HUDEP-2 (cell line): ENCODE measurements around the gene BCAM.
"Not testable (repeated sequence)": the region's sequence is repeated elsewhere in the genome, so short reads cannot be mapped to it uniquely, and the experiment has no call there.

Source experiments
- DNase-seq, 76 experiments: peaks; one replicate each; lab custom pipeline; 2025; ENCODE audit not compliant: unreplicated experiment in 76 of 76; lab: John Stamatoyannopoulos, UW

BCAM gene, protein sequence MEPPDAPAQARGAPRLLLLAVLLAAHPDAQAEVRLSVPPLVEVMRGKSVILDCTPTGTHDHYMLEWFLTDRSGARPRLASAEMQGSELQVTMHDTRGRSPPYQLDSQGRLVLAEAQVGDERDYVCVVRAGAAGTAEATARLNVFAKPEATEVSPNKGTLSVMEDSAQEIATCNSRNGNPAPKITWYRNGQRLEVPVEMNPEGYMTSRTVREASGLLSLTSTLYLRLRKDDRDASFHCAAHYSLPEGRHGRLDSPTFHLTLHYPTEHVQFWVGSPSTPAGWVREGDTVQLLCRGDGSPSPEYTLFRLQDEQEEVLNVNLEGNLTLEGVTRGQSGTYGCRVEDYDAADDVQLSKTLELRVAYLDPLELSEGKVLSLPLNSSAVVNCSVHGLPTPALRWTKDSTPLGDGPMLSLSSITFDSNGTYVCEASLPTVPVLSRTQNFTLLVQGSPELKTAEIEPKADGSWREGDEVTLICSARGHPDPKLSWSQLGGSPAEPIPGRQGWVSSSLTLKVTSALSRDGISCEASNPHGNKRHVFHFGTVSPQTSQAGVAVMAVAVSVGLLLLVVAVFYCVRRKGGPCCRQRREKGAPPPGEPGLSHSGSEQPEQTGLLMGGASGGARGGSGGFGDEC

DNA sequence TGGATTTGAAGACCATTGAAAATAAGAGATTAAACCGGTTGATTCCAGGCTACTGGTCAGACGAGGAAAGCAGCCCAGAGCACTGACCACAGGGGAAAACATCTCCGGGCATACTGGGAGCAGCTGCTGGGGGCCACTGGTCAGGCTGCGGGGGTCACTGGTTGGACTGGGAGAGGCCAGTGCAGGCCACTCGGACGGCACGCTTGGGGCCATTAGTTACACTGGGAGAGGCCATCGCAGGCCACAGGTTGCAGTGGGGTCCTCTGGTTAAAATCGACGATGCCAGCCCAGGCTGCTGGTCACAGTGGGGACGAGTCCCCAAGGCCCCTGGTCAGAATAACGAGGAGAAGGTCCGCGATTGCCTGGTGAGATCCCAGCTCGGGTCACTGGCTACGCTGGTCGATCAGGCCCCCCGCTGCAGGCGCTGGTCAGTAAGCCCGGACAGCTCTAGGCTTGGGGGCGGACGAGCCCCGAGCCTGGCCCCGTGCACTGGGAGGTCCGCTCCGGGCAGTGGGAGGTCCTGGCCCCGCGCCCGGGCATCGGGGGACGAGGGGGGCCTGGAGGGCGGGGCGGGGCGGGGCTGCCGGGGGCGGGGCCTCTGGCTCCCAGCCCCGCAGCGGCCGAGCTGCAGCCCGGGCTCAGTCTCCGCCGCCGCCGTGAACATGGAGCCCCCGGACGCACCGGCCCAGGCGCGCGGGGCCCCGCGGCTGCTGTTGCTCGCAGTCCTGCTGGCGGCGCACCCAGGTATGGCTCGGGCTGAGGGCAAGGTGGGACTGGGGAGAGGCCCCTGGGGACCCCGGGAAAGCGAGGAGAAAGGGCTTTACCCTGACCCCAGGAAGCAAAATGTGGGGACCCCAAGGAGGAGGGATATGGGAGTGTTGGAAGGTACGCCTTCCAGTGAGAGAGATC, at the start of gene BCAM:
Gene BCAM, plus strand, starts transcription at position 641 of the 909 bp plus-strand sequence. Its CDS starts 22 bp downstream, at position 663.
- DNase-seq: peak in 28 of 76 experiments; percentile 7 to 51 (median 21)

DNA sequence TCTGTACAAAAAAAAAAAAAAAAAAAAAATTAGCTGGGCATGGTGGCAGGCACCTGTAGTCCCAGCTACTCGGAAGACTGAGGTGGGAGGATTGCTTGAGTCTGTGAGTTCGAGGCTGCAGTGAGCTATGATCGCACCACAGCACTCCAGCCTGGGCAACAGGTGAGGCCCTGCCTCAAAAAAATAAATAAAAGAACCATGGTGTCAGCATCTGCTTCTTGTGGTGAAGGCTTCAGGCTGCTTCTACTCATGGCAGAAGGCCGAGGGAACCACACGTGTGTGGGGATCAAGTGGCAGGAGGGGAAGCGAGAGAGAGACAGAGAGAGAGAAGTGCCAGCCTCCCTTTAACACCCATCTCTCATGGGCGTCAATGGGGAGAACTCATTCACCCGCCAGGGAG, 46.9 kb upstream of the BCAM start:
- DNase-seq: no peak

DNA sequence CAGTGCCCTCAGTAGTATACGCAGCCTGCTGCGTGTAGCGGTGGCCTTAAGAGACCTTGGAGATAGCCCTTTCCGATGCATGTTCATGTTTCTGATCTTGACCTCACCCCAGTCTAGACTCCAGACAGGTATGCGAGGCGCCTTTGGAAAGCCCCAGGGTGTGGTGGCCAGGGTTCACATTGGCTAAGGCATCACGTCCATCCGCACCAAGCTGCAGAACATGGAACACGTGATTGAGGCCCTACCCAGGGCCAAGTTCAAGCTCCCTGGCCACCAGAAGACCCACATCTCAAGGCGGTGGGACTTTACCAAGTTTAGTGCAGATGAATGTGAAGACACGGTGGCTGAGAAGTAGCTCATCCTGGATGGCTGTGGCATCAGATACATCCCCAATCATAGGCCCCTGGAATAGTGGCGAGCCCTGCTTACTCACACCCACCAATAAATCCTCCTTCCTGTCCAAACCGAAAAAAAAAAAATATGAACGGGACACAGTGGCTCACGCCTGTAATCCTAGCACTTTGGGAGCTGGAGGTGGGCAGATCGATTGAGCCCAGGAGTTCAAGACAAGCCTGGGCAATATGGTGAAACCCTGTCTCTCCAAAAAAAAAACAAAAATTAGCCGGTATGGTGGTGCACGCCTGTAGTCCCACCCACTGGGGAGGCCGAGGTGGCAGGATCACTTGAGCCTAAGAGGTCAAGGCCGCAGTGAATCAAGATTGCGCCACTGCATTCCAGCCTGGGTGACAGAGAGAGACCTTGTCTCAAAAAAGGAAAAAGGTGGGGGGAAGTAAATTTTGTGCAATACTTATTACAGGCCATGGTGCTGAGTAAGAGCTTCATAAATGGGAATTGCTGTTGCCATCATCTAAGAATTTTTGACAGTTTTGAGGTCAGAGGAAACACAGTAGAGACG, 43.6 kb upstream of the BCAM start:
- DNase-seq: no peak

DNA sequence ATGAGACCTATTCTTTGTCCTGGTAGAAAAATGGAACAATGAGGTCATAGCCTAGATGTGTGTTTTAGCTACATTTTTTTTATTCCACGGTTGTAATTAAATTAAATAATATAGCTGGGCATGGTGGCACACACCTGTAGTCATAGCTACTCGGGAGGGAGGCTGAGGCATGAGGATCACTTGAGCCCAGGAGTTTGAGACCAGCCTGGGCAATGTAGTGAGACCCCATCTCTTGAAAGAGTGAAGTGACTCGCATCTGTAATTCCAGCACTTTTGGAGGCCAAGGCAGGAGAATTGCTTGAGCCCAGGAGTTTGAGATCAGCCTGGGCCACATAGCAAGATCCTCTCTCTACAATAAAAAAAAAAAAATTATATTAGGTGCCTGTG, 43.0 kb upstream of the BCAM start:
- no peak for DNase-seq

DNA sequence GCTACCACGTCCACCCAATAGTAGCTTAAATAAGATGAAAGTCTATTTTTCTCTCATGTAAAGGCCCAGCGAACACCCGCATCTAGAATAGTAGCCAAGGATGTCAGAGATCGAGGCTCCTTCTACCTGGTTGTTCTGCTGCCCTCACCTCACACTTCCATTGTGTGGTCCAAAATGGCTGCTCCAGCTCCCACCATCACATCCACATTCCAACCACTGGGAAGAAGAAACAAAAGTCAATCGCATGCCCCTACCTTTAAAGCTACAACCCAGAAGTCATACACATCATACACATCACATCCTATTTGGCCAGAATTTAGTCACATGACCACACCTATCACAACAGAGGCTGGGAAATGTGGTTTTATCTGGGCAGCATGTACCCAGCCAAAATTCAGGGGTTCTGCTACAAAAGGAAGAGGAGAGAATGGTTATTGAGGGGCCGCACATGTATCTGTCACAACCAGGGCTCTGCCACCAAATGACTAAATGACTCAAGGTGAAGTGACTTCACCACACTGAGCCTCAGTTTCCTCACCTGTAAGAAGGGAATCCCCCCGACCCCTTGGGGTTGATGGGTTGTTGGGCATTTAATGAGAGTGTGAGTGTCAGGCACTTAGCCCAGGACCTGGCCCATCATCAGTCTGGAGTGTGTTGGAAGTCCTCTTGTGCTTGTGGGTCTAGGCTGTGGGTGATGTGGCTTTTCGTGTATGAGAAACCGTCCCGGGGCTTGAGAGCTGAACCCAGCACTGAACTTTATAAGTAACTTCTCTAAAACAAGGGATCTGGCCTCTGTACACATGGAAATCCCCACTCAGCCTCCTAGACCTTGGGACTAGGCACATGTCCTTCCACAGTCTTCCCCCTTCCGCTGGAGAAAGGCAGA, 41.4 kb upstream of the BCAM start:
- DNase-seq: no peak

DNA sequence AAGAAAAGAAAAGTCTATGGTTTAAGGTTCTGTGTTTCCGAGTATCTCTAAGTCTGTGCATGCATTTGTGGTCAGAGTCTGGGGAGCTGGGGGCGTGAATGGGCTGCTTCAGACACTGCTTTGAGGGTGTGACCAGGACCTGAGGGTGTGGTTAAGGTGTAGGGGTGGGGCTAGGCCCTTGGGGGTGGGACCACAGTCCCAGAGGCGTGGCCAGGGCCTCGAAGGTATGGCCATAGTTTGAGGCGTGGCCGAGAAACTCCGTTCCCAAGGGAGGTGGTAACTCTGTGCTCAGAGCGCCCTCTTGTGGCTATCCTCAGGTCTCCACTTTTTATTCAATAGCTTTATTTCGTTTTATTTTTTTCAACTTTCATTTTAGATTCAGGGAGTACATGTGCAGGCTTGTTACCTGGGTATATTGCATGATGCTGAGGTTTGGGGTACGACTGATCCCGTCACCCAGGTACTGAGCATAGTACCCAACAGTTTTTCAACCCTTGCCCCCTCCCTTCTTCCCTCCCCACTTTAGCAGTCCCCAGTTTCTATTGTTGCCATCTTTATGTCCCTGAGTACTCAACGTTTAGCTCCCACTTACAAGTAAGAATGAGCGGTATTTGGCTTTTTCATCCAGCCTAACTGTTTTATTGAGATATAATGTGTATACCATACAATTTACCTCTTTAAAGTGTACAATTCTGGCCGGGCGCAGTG, 38.2 kb upstream of the BCAM start:
- peak in 74 of 76 experiments; percentile 49 to 99 (median 91) for DNase-seq

DNA sequence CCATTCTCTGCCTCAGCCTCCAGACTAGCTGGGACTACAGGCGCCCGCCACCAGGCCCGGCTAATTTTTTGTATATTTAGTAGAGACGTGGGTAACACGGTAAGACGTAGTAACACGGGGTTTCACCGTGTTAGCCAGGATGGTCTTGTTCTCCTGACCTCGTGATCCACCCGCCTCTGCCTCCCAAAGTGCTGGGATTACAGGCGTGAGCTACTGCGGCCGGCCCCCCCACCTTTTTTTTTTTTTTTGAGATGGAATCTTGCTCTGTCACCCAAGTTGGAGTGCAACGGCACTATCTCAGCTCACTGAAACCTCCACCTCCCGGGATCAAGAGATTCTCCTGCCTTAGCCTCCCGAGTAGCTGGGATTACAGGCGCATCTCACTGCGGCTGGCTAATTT, 36.8 kb upstream of the BCAM start:
- DNase-seq: not testable (repeated sequence)

DNA sequence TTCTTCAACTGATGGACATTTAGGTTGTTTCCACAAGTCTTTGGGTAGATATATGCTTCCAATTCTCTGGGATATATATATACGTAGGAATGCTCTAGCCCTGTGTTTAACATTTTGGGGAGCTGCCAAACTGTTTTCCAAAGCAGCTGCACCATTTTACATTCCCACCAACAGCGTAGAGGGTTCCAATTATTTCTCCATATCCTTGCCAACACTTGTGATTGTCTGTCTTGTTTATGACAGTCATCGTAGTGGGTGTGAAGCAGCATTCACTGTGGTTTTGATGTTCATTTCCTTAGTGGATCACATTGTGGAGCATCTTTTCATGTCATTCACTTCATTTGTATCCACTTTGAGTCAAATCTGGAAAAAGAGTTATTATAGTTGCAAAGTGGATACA, 35.9 kb upstream of the BCAM start:
- DNase-seq: peak in 1 of 76 experiments; percentile 2

DNA sequence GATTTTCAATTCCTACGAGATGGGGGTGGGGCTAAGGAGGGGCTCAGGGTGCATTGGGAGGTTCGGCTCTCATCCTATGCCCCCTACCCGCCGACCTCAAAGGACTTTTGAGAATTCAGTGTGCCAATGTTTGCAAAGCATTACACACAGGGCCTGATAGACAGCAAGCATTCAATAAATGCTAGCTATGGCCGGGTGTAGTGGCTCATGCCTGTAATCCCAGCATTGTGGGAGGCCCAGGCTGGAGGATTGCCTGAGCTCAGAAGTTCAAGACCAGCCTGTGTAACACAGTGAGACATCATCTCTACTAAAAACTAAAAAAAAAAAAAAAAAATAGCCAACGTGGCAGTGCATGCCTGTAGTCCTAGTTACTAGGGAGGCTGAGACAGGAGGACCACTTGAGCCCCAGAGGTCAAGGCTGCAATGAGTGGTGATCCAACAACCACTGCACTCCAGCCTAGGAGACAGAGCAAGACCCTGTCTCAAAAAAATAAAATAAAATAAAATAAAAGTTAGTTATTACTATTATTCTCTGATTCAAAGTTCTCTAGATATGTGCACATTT, 33.1 kb upstream of the BCAM start:
- no peak for DNase-seq

DNA sequence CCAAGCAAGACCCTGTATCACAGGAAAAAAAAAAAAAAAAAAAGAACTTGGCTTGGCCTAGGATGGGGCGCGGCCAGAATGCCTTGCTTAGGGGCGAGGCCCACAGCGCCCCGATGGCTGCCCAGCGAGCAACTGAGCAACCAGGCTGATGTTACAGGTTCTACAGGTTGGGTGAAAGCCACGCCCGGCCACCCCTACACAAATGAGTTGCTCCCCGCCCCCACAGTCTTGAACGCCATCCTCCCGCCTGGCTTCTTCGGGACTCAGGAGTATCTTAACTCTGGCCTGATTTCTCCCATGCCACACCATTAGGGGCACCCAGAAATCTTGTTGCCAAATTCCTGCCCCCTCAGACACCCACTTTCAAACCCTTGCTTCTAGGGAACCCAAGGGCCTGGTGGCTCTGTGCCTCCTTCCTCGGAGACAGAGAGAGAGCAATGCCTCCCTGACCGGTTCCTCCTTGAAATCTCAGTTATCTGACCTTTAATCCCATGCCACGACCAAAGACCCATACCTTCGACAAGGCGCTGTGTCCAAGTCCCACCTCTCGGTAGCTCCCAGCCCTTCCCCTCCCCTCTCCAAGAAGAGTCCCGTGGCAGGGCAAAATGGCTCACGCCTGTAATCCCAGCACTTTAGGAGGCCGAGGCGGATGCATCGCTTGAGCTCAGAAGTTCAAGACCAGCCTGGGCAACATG, 32.4 kb upstream of the BCAM start:
- no peak for DNase-seq

DNA sequence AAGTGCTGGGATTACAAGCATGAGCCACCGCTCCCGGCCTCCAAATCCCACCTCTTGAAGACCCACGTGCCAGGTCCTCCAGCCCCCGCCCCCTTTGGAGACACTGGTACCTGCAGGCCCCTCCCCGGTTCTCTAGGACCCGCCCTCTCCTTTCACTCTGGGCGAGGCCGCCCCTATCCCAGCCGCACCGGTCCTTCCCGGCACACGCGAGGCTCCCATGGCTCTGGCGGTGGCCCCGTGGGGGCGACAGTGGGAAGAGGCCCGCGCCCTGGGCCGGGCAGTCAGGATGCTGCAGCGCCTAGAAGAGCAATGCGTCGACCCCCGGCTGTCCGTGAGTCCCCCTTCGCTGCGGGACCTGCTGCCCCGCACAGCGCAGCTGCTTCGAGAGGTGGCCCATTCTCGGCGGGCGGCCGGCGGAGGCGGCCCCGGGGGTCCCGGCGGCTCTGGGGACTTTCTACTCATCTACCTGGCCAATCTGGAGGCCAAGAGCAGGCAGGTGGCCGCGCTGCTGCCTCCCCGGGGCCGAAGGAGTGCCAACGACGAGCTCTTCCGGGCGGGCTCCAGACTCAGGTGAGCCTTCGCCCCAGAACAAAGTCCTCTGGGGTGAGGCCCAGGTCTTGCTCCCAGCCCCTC, 31.1 kb upstream of the BCAM start, which contains the start of gene CBLC:
Gene CBLC, plus strand, starts transcription at position 176 of the 633 bp plus-strand sequence. Its CDS starts 42 bp downstream, at position 218.
- no peak for DNase-seq

DNA sequence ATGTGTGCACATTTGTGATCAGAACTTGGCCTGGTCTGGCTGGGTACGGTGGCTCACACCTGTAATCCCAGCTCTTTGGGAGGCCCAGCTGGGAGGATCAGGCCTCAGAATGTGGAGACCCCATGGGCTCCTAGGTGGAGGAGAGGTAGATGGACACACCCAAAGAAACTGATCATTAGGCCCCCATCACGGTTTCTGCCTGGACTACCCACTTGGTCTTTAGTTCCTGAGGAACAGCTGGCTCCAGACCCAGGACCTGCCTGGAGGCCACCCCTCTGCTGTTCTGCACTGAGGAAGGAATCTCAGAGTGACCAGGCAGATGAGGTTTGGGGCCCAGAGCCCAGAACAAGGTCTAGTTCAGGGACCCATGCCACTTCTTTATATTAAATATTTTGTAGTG, 29.8 kb upstream of the BCAM start:
- no peak for DNase-seq

DNA sequence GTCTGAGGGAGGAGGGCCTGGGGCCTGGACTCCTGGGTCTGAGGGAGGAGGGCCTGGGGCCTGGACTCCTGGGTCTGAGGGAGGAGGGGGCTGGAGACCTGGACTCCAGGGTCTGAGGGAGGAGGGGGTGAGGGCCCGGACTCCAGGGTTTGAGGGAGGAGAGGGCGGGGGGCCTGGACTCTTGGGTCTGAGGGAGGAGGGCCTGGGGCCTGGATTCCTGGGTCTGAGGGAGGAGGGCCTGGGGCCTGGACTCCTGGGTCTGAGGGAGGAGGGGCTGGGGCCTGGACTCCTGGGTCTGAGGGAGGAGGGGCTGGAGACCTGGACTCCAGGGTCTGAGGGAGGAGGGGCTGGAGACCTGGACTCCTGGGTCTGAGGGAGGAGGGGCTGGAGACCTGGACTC, 27.2 kb upstream of the BCAM start:
- DNase-seq: not testable (repeated sequence)

DNA sequence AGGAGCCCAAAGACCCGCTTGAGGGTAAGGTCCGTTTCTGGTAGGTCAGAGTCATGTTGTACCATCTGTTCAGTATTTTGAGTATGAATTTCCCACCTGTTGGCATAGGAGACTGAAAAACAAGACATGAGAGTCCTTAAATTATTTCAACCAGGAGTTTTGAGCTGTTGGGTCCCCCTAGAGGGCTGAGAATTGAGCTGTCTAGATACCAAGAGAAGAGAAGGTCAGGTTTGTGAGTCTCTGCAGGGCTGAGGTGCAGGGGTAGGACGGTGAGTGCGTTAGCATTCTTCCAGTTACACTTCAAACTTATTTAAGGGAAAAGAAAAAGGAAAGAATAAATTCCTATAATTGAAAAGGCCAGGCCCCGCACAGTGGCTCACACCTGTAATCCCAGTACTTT, 26.2 kb upstream of the BCAM start:
- no peak for DNase-seq

DNA sequence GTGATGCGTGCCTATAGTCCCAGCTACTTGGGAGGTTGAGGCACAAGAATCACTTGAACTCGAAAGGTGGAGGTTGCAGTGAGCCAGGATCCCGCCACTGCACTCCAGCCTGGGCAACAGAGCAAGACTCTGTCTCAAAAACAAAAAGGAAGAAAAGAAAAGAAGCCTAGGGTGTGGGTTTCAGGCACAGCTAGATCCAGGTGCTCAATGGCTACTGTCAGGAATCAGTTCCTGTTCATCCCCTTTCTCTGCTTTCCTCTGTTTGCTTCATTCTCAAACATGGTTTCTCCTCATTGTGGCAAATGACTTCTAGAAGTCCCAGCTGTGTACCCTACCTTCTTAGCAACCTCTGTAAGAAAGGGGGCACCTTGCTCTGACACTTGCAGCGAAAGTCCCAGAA, 25.4 kb upstream of the BCAM start:
- DNase-seq: no peak

DNA sequence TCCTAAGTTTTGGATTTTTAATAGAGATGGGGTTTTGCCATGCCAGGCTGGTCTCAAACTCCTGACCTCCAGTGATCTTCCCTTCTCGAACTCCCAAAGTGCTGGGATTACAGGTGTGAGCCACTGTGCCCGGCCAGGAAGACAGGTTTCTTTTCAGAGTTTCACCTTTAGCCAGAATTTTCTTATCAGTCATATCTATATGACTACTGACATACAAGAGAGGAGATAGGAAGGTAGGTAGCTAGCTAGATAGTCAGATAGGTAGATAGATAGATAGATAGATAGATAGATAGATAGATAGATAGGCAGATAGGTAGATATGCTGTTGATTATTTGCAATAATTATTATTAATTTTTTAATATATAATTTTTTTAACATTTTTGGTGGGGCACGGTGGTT, 23.6 kb upstream of the BCAM start:
- no peak for DNase-seq

DNA sequence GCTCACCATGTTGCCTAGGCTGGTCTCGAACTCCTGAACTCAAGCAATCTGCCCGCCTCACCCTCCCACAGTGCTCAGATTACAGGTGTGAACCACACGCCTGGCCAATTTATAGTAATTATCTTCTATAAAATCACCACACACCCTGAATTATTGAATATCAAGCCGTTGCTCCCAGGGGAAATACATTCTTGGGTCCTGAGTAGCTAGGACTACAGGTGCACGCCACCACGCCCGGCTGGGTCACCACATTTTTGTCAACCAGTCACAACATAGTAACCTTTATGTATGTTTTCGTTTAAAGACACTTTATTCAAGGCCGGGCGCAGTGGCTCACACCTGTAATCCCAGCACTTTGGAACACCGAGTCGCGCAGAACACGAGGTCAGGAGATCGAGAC, 22.9 kb upstream of the BCAM start:
- DNase-seq: no peak
